GM19099 (cell line): Measurements from ENCODE around the gene TMEM213.

Source experiments
- POLR2A ChIP-seq: IDR thresholded peaks from 3 replicates; pipeline ENCODE4 v1.6.1; 2011; ENCODE audit warnings: low read depth; ENCODE audit not compliant: insufficient read length; ENCODE audit errors: extremely low read depth

TMEM213 gene

GRCh38 chr7:138781004-138781403 lies 16.8 kb upstream of the TMEM213 start:
- no peak for TF ChIP-seq POLR2A

GRCh38 chr7:138784692-138785091 lies 13.1 kb upstream of the TMEM213 start:
- no peak for TF ChIP-seq POLR2A

- no peak for TF ChIP-seq POLR2A
These were observed 12.0 kb upstream of the TMEM213 start for GRCh38 chr7:138785587-138786437.

- no peak for TF ChIP-seq POLR2A
These were observed 1.7 kb upstream of the TMEM213 start for GRCh38 chr7:138796038-138796615.

- no peak for TF ChIP-seq POLR2A
These were observed 1.0 kb downstream of the TMEM213 start for GRCh38 chr7:138798836-138799235.

GRCh38 chr7:138799336-138800000 lies 1.7 kb downstream of the TMEM213 start:
- TF ChIP-seq POLR2A, result no peak

- no peak for TF ChIP-seq POLR2A
These were observed 3.5 kb downstream of the TMEM213 start for GRCh38 chr7:138801256-138801655.

- no peak for TF ChIP-seq POLR2A
These were observed 4.9 kb downstream of the TMEM213 start for GRCh38 chr7:138802706-138803105.

- TF ChIP-seq POLR2A, result no peak
These were observed 6.8 kb downstream of the TMEM213 start for GRCh38 chr7:138804618-138805017.

GRCh38 chr7:138809346-138809745 lies 11.6 kb downstream of the TMEM213 start:
- TF ChIP-seq POLR2A, result no peak

- TF ChIP-seq POLR2A, result no peak
These were observed 16.2 kb downstream of the TMEM213 start for GRCh38 chr7:138813945-138814344.

GRCh38 chr7:138814816-138815332 lies 17.1 kb downstream of the TMEM213 start:
- TF ChIP-seq POLR2A, result no peak

- TF ChIP-seq POLR2A, result no peak
These were observed 18.9 kb downstream of the TMEM213 start for GRCh38 chr7:138816650-138817049.

- TF ChIP-seq POLR2A, result no peak
These were observed 21.8 kb downstream of the TMEM213 start for GRCh38 chr7:138819625-138820024.

GRCh38 chr7:138821912-138822311 lies 24.1 kb downstream of the TMEM213 start:
- TF ChIP-seq POLR2A, result no peak
